GM18951 (cell line): ENCODE data around the gene CLIP4.

Experiments
- POLR2A ChIP-seq: IDR thresholded peaks from 4 replicates; pipeline ENCODE4 v1.6.1; 2011; ENCODE audit warnings: mild to moderate bottlenecking; ENCODE audit not compliant: insufficient read length, insufficient read depth; ENCODE audit errors: extremely low read depth
- in situ Hi-C: fragments of 300-500 bp; cut with MboI; formaldehyde crosslinking; loops from one replicate; pipeline ENCODE4 v1.12.0; 2022; ENCODE audit warnings: low sequenced_read_pairs, mixed read lengths, inconsistent platforms; ENCODE audit not compliant: unreplicated experiment

CLIP4 gene

DNA sequence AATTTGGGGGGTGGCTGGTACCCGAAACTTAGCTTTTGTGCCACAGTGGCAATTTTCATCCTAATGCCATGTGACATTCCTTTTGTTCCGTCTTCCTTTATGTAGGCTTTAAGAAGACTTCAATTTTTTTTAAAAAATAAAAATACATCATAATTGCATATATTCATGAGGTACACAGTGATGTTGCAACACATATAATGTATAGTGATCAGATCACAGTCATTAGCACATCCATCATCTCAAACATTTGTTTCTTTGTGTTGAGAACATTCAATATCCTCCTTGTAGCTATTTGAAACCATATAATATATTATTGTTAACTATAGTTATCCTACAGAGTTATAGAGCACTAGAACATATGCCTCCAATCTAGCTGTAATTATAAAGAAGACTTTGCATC is 6.0 kb upstream of the CLIP4 start:
- in situ Hi-C loops, result no loop called here
- TF ChIP-seq POLR2A, result no peak

- no peak for TF ChIP-seq POLR2A
Measured at GRCh38 chr2:29110916-29111535, 4.2 kb upstream of the CLIP4 start.

GRCh38 chr2:29112379-29112778 is 2.8 kb upstream of the CLIP4 start:
- in situ Hi-C loops, result no loop called here
- TF ChIP-seq POLR2A, result no peak

More at GRCh38 chr2:29110916-29111535, 4.2 kb upstream of the CLIP4 start:
- in situ Hi-C loops, result no loop called here

DNA sequence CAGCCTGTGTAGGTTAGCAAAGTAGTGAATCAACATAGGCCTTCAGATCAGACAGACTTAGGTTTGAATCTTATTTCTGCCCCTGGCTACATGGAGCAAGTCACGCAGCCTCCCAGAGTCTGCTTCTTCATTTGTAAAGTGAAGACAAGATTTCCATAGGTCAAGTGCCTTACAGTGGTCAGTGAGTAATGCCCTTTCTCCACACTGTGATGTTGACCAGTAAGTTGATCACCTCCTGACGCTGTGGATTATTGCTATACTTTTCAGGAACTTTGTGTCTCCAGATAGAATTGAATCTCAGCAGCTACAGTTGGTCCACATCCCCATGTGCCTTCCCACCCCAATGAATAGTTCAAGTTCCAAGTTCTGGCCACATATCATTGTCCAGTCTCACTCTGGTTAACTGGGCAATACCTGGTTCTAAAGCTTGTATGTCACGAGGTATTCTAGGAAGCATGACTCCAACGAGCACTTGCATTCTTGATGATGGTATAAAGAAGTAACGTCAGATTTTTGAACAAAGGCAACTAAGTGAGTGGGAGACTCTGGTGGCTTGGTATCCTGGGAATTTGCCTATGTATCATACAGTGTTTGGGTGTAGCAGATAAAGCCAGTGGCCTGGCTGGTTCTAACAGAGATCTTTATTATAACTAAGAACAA is 2.1 kb upstream of the CLIP4 start:
- TF ChIP-seq POLR2A, result no peak
- in situ Hi-C loops, result no loop called here

- TF ChIP-seq POLR2A, result no peak
- in situ Hi-C loops, result no loop called here
Measured at GRCh38 chr2:29113891-29114321, 1.3 kb upstream of the CLIP4 start.

- TF ChIP-seq POLR2A, result no peak
- in situ Hi-C loops, result no loop called here
Measured at GRCh38 chr2:29114586-29114945, 649 bp upstream of the CLIP4 start.

- in situ Hi-C loops, result no loop called here
Measured at GRCh38 chr2:29115797-29116781, 874 bp downstream of the CLIP4 start.

GRCh38 chr2:29117636-29118303 is 2.6 kb downstream of the CLIP4 start:
- TF ChIP-seq POLR2A, result no peak
- in situ Hi-C loops, result no loop called here

More at GRCh38 chr2:29115797-29116781, 874 bp downstream of the CLIP4 start:
- no peak for TF ChIP-seq POLR2A

- in situ Hi-C loops, result no loop called here
- TF ChIP-seq POLR2A, result no peak
Measured at GRCh38 chr2:29119211-29119610, 4.0 kb downstream of the CLIP4 start.

DNA sequence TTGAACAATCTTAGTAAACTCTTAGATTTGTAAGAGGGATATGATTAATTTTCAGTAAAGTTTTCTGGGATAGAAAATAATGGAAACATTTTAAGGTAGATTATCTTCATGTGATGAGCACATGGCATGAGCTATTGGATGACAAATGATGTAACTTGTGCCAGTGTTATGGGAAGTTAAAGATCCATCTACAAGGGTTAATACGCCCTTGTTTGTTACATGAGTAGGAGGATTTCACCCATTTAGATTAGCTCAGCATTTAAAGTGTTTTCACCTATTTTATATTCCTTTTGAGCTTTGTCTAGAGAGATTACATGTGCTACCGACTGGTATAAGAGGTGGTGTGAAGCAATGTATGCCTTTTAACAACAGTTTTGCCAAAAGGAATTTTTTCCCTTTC is 5.6 kb downstream of the CLIP4 start:
- in situ Hi-C loops, result no loop called here
- TF ChIP-seq POLR2A, result no peak

GRCh38 chr2:29123617-29124349 is 8.6 kb downstream of the CLIP4 start:
- in situ Hi-C loops, result no loop called here
- TF ChIP-seq POLR2A, result no peak

DNA sequence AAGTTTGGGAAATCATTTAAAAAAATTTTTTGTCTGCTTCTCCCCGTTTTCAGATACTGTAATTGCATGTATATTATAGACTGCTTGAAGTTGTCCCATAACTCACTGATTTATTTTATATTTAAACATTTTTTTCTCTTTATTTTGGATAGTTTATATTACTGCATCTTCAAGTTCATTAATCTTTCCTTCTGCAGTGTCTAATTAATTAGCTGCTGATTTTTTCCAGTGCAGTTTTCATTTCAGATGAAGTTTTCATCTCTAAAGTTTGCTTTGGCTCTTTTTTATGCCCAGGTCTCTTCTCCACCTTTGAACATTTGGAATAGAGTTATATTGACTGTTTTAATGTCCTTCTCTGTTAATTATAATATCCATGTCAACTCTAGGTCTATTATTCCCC is 9.3 kb downstream of the CLIP4 start:
- TF ChIP-seq POLR2A, result no peak
- in situ Hi-C loops, result no loop called here
